HUES64 (cell line): Measurements from ENCODE around the gene ITGA8.

Experiments used
- H3K27ac ChIP-seq: 2 replicates; pipeline ENCODE4 v1.7.0; 2013; ENCODE audit warnings: low read depth, low read length, inconsistent platforms
- H3K27me3 ChIP-seq: 2 replicates; pipeline ENCODE4 v1.6.1; 2013; ENCODE audit warnings: mild to moderate bottlenecking, low read length; ENCODE audit not compliant: insufficient read depth
- H3K36me3 ChIP-seq: 2 replicates; pipeline ENCODE4 v1.6.1; 2013; ENCODE audit warnings: mild to moderate bottlenecking, low read length; ENCODE audit not compliant: insufficient read depth
- H3K4me1 ChIP-seq: 2 replicates; pipeline ENCODE4 v1.6.1; 2013; ENCODE audit warnings: mild to moderate bottlenecking, low read length, moderate library complexity; ENCODE audit not compliant: insufficient read depth
- H3K4me3 ChIP-seq: 2 replicates; pipeline ENCODE4 v1.5.1; 2013; ENCODE audit warnings: mild to moderate bottlenecking, low read length, moderate library complexity
- H3K9ac ChIP-seq: 2 replicates; pipeline ENCODE4 v1.6.1; 2013; ENCODE audit warnings: mild to moderate bottlenecking, low read depth, low read length
- H3K9me3 ChIP-seq: 2 replicates; pipeline ENCODE4 v1.6.1; 2013; ENCODE audit warnings: low read depth, low read length; ENCODE audit not compliant: insufficient read depth
- WGBS: fragments of 150-250, 120-280 bp; methylation state at CpG from one replicate; pipeline ENCODE4 v1.1.7; 2013; ENCODE audit warnings: missing lambda C conversion rate; 5-methylcytosine and 5-hydroxymethylcytosine counted together

The ITGA8 gene

DNA sequence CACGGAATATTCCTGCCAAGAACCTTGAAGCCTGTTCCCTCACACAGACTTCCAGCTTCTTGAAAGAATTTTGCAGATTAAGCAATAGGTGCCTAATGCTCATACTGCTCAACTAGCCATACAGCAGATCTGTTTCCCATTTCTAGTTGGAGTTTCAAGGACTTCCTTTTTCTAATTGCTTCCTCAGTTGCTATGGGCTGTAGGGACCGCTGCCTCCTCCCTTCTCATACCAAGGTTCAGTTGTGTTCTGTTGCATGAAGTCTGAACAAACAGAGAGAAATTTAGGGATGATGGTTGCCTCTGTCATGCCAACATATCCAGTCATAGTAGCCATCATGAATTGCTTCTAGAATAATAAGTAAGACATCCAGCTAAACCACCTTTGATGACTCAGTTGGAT is 6.8 kb downstream of the ITGA8 start:
- Histone ChIP-seq H3K9ac (no peak overlapping the region), H3K4me3 (no peak overlapping the region), H3K9me3 (no peaks in the 10 kb centered on the region), H3K36me3 (no peaks in the 10 kb centered on the region), H3K27me3 (peaks cover 11% of the 10 kb centered on the region), H3K27ac (no peak overlapping the region), H3K4me1 (no peaks in the 10 kb centered on the region)
- WGBS, result 88% methylated on average over 1 of the region's 2 CpGs

DNA sequence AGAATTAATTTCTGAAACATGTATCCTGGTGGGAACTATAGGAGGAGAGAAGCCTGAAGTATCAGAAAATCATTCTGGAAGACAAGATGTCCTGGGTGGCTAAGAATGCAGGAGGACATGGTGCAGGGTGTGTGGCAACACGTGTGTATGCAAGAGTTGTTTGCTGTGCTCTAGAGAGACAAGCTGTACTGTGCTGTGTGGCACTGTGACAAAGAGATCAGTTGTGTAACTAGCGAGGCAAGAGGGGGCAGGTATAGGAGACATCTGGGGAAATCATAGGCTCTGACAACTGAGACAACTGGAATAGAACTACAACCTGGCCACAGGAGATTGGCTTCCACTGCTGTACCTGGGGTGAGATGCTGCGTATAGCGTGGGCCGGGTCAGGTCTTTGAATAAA is 9.3 kb downstream of the ITGA8 start:
- Histone ChIP-seq H3K4me1 (no peaks in the 10 kb centered on the region), H3K9me3 (no peaks in the 10 kb centered on the region), H3K9ac (no peak overlapping the region), H3K36me3 (no peaks in the 10 kb centered on the region), H3K27ac (no peak overlapping the region), H3K27me3 (no peaks in the 10 kb centered on the region), H3K4me3 (no peak overlapping the region)
- WGBS, result 90% methylated on average over 5 of the region's 5 CpGs

DNA sequence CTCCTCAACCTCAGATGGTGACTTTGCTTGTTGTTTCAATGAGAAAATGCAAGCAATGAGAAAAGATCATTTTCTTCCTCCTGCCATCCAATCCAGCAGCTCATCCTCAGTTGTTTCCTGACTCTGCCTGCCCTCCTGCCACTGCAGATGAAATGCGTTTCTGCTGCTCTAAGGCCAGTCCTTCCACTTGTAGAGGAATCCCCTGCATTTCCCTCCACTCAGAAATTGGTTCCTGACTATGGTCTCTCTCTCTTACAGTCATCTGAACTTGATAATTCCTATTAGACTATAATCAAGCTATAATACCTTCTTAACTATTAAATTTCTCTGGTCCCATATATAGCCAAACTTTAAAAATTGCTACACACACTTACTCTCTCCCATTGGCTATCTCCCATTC is 14.4 kb downstream of the ITGA8 start:
- no peaks in the 10 kb centered on the region for H3K27me3 ChIP-seq
- 86% methylated on average over 1 of the region's 1 CpG for WGBS
- no peak overlapping the region for H3K4me3 ChIP-seq
- H3K4me1 ChIP-seq, result no peaks in the 10 kb centered on the region
- H3K27ac ChIP-seq, result no peak overlapping the region
- H3K36me3 ChIP-seq, result no peaks in the 10 kb centered on the region
- H3K9me3 ChIP-seq, result no peaks in the 10 kb centered on the region
- H3K9ac ChIP-seq, result no peak overlapping the region

DNA sequence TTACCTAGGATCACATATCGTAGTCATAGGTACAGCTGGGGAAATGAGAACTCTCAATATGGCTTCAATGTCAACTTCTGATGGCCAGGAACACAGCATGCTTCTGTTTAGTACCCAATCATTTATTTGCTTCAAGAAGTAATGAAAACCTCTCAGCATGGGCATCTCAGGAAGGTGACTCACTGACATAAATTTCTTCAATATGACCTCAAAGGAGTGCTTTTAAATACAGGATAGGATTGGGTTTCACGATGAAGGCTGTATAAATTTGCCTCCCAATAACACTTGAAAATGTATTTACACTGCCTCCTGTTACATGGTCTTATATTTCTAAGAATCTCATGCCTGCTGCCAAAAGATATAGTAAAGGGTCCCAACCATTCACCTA is 15.1 kb downstream of the ITGA8 start:
- Histone ChIP-seq H3K9ac (no peak overlapping the region), H3K9me3 (no peaks in the 10 kb centered on the region), H3K36me3 (no peaks in the 10 kb centered on the region), H3K4me3 (no peak overlapping the region), H3K4me1 (no peaks in the 10 kb centered on the region), H3K27me3 (no peaks in the 10 kb centered on the region), H3K27ac (no peak overlapping the region)
- 89% methylated on average over 2 of the region's 2 CpGs for WGBS

DNA sequence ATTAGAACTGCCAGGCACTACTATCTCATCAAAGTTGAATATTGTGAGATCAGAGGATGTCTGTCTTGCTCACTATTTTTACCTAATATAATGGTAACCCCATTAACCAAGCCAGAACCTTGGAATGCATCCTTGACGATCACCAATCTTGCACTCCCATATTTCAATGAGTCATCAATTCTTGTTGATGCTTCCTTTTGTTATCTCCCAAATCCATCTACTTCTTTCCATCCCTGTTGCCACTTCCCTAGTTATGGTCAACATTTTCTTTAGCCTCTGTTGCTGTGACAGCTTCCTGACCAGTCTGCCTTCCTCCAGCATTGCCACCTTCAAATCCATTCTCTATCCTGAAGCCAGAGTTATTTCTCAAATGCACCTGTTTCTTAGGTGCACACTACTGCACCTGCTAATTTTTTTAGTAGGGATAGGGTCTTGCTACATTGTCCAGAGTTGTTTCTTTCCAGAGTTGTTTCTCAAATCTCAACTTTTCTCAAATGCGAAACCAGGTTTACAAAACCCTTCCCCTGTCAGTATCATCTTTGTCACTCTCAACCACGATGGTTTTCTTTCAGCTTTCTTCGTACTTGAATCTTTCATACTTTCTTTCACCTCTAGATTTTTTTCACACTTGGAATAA is 15.7 kb downstream of the ITGA8 start:
- no peaks in the 10 kb centered on the region for H3K36me3 ChIP-seq
- WGBS, result 95% methylated on average over 4 of the region's 4 CpGs
- H3K9me3 ChIP-seq, result no peaks in the 10 kb centered on the region
- H3K4me1 ChIP-seq, result no peaks in the 10 kb centered on the region
- no peak overlapping the region for H3K4me3 ChIP-seq
- no peaks in the 10 kb centered on the region for H3K27me3 ChIP-seq
- H3K9ac ChIP-seq, result no peak overlapping the region
- H3K27ac ChIP-seq, result no peak overlapping the region

DNA sequence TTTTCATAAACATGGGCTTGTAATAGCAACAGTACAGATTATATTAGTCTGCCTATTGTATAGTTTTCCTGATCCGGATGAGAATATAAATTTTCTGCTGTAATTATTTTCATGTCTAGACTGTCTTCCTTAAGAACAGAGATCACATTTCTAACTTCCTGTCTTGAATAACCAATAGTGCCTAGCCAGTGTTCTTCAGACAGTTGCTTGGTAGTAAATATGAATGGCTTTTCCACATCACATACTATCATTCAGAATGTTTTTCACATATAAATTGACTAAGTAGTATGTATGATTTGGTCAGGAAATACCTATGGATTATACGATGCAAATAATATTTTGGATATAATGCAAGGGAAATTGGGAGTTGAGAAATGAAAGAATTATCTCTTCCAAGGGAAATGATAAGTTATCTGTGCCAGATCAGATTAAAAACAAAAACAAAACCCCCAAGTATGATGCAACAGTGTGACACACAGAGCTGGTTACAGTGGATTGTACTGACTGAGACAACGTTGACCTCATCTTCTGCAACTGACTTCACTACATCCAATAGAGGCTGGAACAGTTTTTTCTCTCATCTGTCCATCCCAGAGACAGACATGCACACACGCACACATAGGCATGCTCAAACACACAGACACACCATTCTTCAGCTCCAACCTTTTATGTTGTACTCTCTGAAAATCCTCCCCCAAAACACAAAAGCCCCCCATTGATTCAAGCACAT is 16.4 kb downstream of the ITGA8 start:
- Histone ChIP-seq H3K4me3 (no peak overlapping the region), H3K9me3 (no peaks in the 10 kb centered on the region), H3K27ac (no peak overlapping the region), H3K4me1 (no peaks in the 10 kb centered on the region), H3K27me3 (no peaks in the 10 kb centered on the region), H3K9ac (no peak overlapping the region), H3K36me3 (no peaks in the 10 kb centered on the region)
- 90% methylated on average over 3 of the region's 4 CpGs for WGBS

DNA sequence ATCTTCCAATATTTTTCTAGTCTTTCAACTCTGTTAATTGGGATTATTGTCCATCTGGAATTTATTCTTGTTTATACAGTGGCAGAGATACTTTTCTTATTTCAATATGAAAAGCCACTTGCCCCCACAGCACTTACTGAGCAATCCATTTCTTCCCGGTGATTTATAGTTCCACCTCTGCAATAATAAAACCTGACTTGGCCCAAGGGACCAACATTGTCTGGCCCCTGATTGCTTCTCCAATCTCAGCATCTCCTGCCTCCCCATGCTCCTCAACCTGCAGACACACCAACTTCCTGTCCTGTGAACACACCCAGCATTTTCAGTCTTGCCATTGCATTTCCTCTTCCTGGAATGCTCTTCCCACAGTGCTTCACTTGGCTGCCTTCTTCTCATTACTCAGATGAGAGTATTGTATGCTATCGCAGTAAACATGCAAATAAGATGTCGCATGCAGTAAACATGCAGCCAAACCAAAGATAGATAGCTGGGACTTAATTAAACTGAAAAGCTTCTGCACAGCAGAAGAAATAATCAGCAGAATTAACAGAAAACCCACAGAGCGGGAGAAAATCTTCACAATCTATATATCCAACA is 19.5 kb downstream of the ITGA8 start:
- no peaks in the 10 kb centered on the region for H3K9me3 ChIP-seq
- no peak overlapping the region for H3K9ac ChIP-seq
- H3K4me3 ChIP-seq, result no peak overlapping the region
- no peak overlapping the region for H3K27ac ChIP-seq
- no peaks in the 10 kb centered on the region for H3K27me3 ChIP-seq
- WGBS, result 93% methylated on average over 4 of the region's 4 CpGs
- no peaks in the 10 kb centered on the region for H3K36me3 ChIP-seq
- H3K4me1 ChIP-seq, result no peaks in the 10 kb centered on the region

DNA sequence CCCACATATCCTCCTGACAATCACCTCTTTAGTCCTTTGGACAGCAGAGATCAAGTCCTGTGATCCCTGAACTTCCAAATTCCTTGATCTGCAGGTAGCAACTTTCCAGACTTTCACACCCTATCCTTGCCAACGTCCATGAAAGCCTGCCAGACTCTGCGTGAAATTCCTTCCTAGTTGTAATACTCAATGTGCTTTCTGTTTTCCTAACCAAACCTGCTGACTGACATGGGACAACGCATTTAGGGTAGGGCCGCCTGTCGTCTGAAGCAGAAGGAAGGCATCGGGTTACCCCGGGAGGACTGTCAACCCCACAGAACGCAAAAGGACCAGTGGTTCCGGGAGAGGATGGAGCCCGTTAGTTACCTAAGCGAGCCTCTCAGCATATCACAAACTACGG is 23.9 kb downstream of the ITGA8 start:
- no peak overlapping the region for H3K27ac ChIP-seq
- H3K9ac ChIP-seq, result no peak overlapping the region
- H3K4me1 ChIP-seq, result no peaks in the 10 kb centered on the region
- WGBS, result 56% methylated on average over 12 of the region's 12 CpGs
- no peaks in the 10 kb centered on the region for H3K27me3 ChIP-seq
- H3K9me3 ChIP-seq, result no peaks in the 10 kb centered on the region
- no peak overlapping the region for H3K4me3 ChIP-seq
- no peaks in the 10 kb centered on the region for H3K36me3 ChIP-seq

DNA sequence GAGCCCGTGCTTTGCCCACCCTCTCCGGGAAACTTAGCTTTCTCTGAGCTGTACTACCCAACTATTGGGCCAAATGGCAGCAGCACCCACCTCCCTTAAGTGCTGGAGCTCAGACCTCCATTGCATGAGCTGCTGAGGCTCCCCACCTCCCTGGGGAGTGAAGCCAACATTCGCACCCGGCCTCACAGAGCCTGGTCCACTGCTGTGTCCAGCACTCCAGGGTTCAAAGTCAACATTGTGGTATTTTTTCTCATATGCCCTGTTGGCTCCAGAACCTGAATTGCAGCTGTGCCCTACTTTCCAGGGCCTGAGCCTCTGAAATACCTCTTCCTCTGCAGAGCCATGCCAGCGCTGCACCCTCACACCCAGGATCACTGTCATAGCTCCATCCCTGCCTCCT is 29.7 kb downstream of the ITGA8 start:
- Histone ChIP-seq H3K27me3 (no peaks in the 10 kb centered on the region), H3K4me3 (no peak overlapping the region), H3K9ac (no peak overlapping the region), H3K4me1 (no peaks in the 10 kb centered on the region), H3K9me3 (no peaks in the 10 kb centered on the region), H3K36me3 (no peaks in the 10 kb centered on the region), H3K27ac (no peak overlapping the region)
- WGBS, result 93% methylated on average over 5 of the region's 5 CpGs

DNA sequence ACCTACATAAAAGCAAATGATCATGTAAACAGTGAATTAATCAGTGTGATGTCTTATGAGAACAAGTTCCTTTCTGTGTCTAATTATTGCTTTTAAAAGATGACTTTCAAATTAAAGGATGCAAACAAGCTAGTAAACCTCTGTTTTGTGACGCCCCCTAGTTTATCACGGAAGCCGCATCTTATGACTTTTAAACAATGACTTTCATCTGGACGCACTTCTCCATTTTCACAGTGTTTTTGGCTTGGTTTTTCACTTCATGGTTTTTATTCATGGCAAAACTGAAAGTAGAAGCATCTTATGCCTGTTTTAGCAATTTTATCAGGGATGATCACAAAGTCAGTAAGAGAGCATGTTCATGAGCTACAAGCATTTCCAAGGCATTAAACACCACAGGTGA is 35.0 kb downstream of the ITGA8 start:
- WGBS, result 87% methylated on average over 4 of the region's 4 CpGs
- Histone ChIP-seq H3K27me3 (no peaks in the 10 kb centered on the region), H3K9ac (no peak overlapping the region), H3K4me1 (no peaks in the 10 kb centered on the region), H3K36me3 (no peaks in the 10 kb centered on the region), H3K4me3 (no peak overlapping the region), H3K27ac (no peak overlapping the region), H3K9me3 (no peaks in the 10 kb centered on the region)

DNA sequence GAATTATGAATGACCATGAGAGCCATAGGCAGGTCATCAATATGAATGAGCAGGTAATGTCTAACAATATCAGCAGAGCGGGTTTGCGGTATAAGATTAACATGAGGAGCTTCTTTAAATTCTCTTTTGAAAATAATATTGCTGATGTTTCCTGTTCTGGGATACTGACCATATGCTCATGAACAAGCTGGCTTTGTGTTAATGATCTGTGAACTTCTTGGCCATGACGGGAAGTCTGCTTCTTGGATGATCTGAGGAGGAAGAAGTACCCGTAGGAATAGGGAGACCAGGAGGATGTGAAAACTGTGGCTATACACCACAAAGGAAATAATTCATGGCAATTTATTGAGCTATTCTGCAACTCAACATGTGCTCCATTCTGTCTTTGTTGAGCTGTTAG is 38.6 kb downstream of the ITGA8 start:
- no peaks in the 10 kb centered on the region for H3K36me3 ChIP-seq
- H3K27me3 ChIP-seq, result no peaks in the 10 kb centered on the region
- 89% methylated on average over 4 of the region's 4 CpGs for WGBS

More for the DNA sequence above, 38.6 kb downstream of the ITGA8 start:
- no peak overlapping the region for H3K9ac ChIP-seq
- H3K9me3 ChIP-seq, result no peaks in the 10 kb centered on the region
- H3K4me3 ChIP-seq, result no peak overlapping the region
- no peaks in the 10 kb centered on the region for H3K4me1 ChIP-seq
- H3K27ac ChIP-seq, result no peak overlapping the region
